AG09309 (cell line): ENCODE measurements around the gene UFC1.

ENCODE experiments used
- DNase-seq: peaks from one replicate; pipeline ENCODE4 v3.0.0-alpha.2; 2010; ENCODE audit warnings: low read depth
- H3K4me3 ChIP-seq: 2 replicates; pipeline ENCODE4 v1.5.1; 2011; ENCODE audit warnings: mild to moderate bottlenecking, low read depth, low read length, moderate library complexity; ENCODE audit not compliant: control insufficient read depth
- CTCF ChIP-seq: IDR thresholded peaks from 2 replicates; pipeline ENCODE4 v1.5.1; 2011; ENCODE audit warnings: mild to moderate bottlenecking, low read depth, low read length, inconsistent platforms; ENCODE audit not compliant: insufficient read depth, control insufficient read depth; ENCODE audit errors: missing control alignments

UFC1 gene

GRCh38 chr1:161127649-161128048, 26.1 kb upstream of the UFC1 start:
- no peak for TF ChIP-seq CTCF
- DNase-seq = no peak
- H3K4me3 ChIP-seq = no peak overlapping the region

GRCh38 chr1:161128591-161129420, 25.0 kb upstream of the UFC1 start:
- no peak for TF ChIP-seq CTCF
- H3K4me3 ChIP-seq = no peak overlapping the region
- no peak for DNase-seq

- TF ChIP-seq CTCF = no peak
- H3K4me3 ChIP-seq = no peak overlapping the region
- DNase-seq = no peak
Observed at GRCh38 chr1:161130266-161130665, 23.5 kb upstream of the UFC1 start.

- TF ChIP-seq CTCF = no peak
- H3K4me3 ChIP-seq = peak overlapping the region; percentile 63
- no peak for DNase-seq
Observed at GRCh38 chr1:161131523-161132409, 22.0 kb upstream of the UFC1 start.

- peak; percentile 2 for TF ChIP-seq CTCF
- peak within 1 kb of the TSS; percentile 63 for H3K4me3 ChIP-seq
- peak; percentile 90 for DNase-seq
Observed at GRCh38 chr1:161132410-161133219, 21.2 kb upstream of the UFC1 start, which contains the start of gene DEDD. TSS of gene DEDD (minus strand) at chr1:161132667. CDS start at chr1:161124462, 8,205 bp downstream.

GRCh38 chr1:161133220-161133740, 20.5 kb upstream of the UFC1 start:
- H3K4me3 ChIP-seq = peak overlapping the region; percentile 63
- no peak for TF ChIP-seq CTCF
- no peak for DNase-seq
